Thyroid gland (tissue), 4 donors: Measurements from ENCODE around the gene HM13.

Experiments
- POLR2A ChIP-seq, 2 donors: fragments of 450-650 bp; IDR thresholded peaks; one replicate each; pipeline ENCODE4 v1.6.1; 2017; ENCODE audit warnings: antibody characterized with exemption in 2 of 2, mild to moderate bottlenecking in 2 of 2, moderate library complexity in 1 of 2
- TF ChIP-seq, protein P1 (sequence below), 6 experiments: fragments of 200-600 bp in 3 of 6; fragments of 450-650 bp in 3 of 6; sonication (generic) in 3 of 6; IDR thresholded peaks; one replicate each; pipeline ENCODE4 v1.5.1; 2016 to 2019; ENCODE audit warnings: antibody characterized with exemption in 6 of 6, mild to moderate bottlenecking in 2 of 6, inconsistent platforms in 1 of 6, moderate library complexity in 1 of 6

DNA sequence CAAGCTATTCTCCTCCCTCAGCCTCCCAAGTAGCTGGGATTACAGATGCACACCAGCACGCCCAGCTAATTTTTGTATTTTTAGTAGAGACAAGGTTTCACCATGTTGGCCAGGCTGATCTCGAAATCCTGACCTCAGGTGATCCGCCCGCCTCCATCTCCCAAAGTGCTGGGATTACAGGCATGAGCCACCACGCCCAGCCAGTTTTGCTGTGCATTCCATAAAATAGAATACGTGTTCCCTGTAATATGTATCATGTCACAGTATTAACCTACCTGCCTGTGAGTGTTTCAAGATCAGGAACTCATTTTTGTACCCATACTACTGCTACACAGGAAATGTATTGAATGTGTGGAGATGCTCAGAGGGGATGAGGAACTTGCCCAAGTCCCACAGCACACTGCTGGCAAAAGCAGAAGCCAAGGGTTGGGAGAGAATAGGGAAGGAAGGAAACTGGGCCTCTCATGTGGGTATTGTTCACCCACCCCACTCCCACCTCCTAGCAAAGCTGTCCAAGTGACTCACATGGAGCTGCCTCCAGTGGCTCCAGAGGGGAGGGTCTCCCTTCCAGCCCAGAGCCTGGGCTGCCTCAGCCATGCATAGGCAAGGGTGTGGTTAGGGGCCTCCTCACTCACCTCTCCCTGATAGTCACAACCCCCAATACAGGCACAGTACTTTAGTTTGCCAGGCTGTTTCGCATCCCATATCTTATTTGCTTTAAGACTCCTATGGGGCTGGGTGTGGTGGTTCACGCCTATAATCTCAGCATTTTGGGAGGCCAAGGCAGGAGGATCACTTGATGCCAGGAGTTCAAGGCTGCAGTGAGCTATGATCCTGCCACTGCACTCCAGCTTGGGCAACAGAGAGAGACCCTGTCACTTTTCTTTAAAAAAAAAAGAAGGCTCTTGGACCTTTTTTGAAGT is 9.4 kb downstream of the HM13 start:
- TF ChIP-seq, protein P1, sequence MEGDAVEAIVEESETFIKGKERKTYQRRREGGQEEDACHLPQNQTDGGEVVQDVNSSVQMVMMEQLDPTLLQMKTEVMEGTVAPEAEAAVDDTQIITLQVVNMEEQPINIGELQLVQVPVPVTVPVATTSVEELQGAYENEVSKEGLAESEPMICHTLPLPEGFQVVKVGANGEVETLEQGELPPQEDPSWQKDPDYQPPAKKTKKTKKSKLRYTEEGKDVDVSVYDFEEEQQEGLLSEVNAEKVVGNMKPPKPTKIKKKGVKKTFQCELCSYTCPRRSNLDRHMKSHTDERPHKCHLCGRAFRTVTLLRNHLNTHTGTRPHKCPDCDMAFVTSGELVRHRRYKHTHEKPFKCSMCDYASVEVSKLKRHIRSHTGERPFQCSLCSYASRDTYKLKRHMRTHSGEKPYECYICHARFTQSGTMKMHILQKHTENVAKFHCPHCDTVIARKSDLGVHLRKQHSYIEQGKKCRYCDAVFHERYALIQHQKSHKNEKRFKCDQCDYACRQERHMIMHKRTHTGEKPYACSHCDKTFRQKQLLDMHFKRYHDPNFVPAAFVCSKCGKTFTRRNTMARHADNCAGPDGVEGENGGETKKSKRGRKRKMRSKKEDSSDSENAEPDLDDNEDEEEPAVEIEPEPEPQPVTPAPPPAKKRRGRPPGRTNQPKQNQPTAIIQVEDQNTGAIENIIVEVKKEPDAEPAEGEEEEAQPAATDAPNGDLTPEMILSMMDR (IDR thresholded peaks at IDR 0.05) = no peak
- TF ChIP-seq POLR2A (IDR thresholded peaks at IDR 0.05) = no peak
